NCI-H1092 treated with DMSO at 0.1 percent for 48 hours (cell line): ENCODE measurements around the gene CCL27.

Source experiments
- DNase-seq: peaks from one replicate; lab custom pipeline; 2025; lab: John Stamatoyannopoulos, UW

CCL27 gene

GRCh38 chr9:34627716-34628655 lies 34.5 kb downstream of the CCL27 start:
- no peak for DNase-seq

- DNase-seq: no peak
These were observed 37.3 kb downstream of the CCL27 start for GRCh38 chr9:34625186-34625486.

GRCh38 chr9:34624475-34625185 lies 37.8 kb downstream of the CCL27 start:
- DNase-seq: no peak

- DNase-seq: no peak
These were observed 38.9 kb downstream of the CCL27 start for GRCh38 chr9:34623374-34624235.

- peak; percentile 98 for DNase-seq
These were observed 42.1 kb downstream of the CCL27 start, which contains the start of gene DCTN3 for GRCh38 chr9:34620061-34620994. TSS of gene DCTN3 (minus strand) at chr9:34620495. CDS start at chr9:34620464, 31 bp downstream.

DNA sequence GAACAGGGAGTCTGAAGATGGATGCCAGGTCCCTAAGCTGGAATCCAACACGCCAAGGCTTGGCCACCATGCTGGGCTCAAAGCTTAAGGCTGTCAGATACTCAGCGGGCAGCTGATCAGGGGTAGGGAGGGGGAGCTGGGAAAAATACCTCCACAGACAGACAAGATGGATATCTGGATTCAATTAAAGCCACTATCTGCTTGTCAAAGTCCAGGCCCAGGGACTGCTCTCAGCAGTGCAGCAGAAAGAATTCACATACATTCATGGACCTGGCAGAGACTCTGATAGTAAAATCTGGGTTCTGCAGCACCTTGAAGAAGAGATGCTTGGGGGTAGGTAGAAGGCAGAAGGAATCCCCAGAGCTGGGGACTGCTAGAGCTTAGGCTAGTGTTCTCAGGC lies 47.3 kb downstream of the CCL27 start:
- no peak for DNase-seq

- peak; percentile 80 for DNase-seq
These were observed 49.6 kb downstream of the CCL27 start for GRCh38 chr9:34612788-34613390.
